Upper lobe of right lung (tissue), 1 donor: ENCODE data around the gene CLDN19. TPM values are rescaled to one million over a fixed set of nuclear protein-coding genes. Genes with fewer than 3 reads are reported as not detected.
"Not testable (repeated sequence)": the region's sequence is repeated elsewhere in the genome, so short reads cannot be mapped to it uniquely, and the experiment has no call there.

Source experiments
- ATAC-seq: fragments of 200-7000 bp; cut with Tn5 transposase; one replicate; pipeline ENCODE4 v1.9.1; 2020; ENCODE audit warnings: mild to moderate bottlenecking, moderate library complexity
- DNase-seq: peaks from one replicate; pipeline ENCODE4 v3.0.0-alpha.2; 2020
- H3K27ac ChIP-seq: fragments of 200-600 bp; one replicate; pipeline ENCODE4 v1.8.0; 2022
- H3K27me3 ChIP-seq: fragments of 200-600 bp; one replicate; pipeline ENCODE4 v1.8.0; 2022; ENCODE audit warnings: mild to moderate bottlenecking
- H3K36me3 ChIP-seq: fragments of 200-600 bp; one replicate; pipeline ENCODE4 v1.8.0; 2022
- H3K4me1 ChIP-seq: fragments of 200-600 bp; one replicate; pipeline ENCODE4 v1.8.0; 2022
- H3K4me3 ChIP-seq: fragments of 200-600 bp; one replicate; pipeline ENCODE4 v1.8.0; 2022; ENCODE audit warnings: mild to moderate bottlenecking
- H3K9me3 ChIP-seq: fragments of 200-600 bp; one replicate; pipeline ENCODE4 v1.8.0; 2022
- CTCF ChIP-seq: fragments of 200-600 bp; IDR thresholded peaks from one replicate; pipeline ENCODE4 v1.8.0; 2022; ENCODE audit warnings: antibody characterized with exemption
- intact Hi-C: fragments of 100-400 bp; cut with DNase I; formaldehyde crosslinking; loops from one replicate; pipeline ENCODE4 v1.11.0; 2022
- total RNA-seq: library from RNA; stranded (reverse); fragmentation: NEBNext Ultra II Directional; extraction: Animal tissue kit (Norgen Biotek cat#: 25700); gene quantifications from one replicate; pipeline ENCODE4 v1.2.1, GENCODE V29; 2021
- donor health status: DM: no; HTN: yes; CAD: no; lungs with severe emphysema.

Gene CLDN19
- total RNA-seq, 1 donor from 2014 or later = not detected

DNA sequence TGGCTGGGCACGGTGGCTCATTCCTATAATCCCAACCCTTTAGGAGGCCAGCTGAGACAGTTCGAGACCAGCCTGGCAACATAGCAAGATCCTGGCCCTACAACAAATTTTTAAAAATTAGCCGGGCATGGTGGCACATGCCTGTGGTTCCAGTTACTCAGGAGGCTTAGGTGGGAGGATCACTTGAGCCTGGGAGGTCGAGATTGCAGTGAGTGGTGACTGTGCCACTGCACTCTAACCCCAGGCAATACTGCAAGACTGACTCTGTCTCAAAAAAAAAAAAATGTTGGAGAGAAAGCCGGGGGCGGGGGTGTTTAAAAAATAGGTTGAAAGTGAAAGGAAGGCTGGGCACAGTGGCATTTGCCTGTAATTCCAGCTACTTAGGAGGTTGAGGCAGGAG, 16.5 kb downstream of the CLDN19 start:
- Histone ChIP-seq H3K4me3 (no peak overlapping the region), H3K4me1 (no peaks in the 10 kb centered on the region), H3K27me3 (no peaks in the 10 kb centered on the region), H3K36me3 (no peaks in the 10 kb centered on the region), H3K27ac (no peak overlapping the region), H3K9me3 (no peaks in the 10 kb centered on the region)
- ATAC-seq (no peak), DNase-seq (no peak)
- TF ChIP-seq CTCF = no peak
- intact Hi-C loops = no loop called here

- H3K4me1 ChIP-seq, intact Hi-C loops, DNase-seq, H3K4me3 ChIP-seq, H3K27ac ChIP-seq, ATAC-seq, H3K9me3 ChIP-seq, H3K36me3 ChIP-seq, H3K27me3 ChIP-seq: not testable (repeated sequence)
These were observed 17.6 kb downstream of the CLDN19 start for GRCh38 chr1:42722403-42722802.

- Histone ChIP-seq H3K9me3 (no peaks in the 10 kb centered on the region), H3K4me3 (no peak overlapping the region), H3K27me3 (no peaks in the 10 kb centered on the region), H3K36me3 (no peaks in the 10 kb centered on the region), H3K27ac (no peak overlapping the region), H3K4me1 (no peaks in the 10 kb centered on the region)
- TF ChIP-seq CTCF = no peak
- DNase-seq (no peak), ATAC-seq (no peak)
- intact Hi-C loops = no loop called here
These were observed 18.1 kb downstream of the CLDN19 start for GRCh38 chr1:42721926-42722325.

DNA sequence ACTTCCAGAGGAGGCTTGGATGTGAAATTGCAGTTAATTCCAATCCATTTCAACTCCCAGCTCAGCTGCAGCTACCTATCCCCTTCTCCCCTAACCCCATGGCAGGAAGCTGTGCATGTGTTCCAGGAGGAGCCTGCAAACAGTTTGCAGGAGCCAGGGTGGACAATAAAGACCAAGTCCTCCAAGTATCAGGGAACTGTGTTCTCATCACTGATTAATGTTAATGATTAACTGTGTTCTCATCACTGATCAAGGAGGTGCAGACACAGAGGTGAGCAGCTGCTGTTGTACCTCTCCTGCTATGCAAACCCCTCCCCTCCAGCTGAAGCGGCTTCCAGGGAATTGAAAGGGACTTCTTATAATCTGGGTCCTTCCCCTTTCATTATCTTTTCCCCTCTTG, 19.2 kb downstream of the CLDN19 start:
- intact Hi-C loops = no loop called here
- no peaks in the 10 kb centered on the region for H3K36me3 ChIP-seq
- H3K27ac ChIP-seq = no peak overlapping the region
- H3K4me1 ChIP-seq = no peaks in the 10 kb centered on the region
- DNase-seq (no peak), ATAC-seq (no peak)
- no peak for TF ChIP-seq CTCF
- H3K4me3 ChIP-seq = no peak overlapping the region
- no peaks in the 10 kb centered on the region for H3K9me3 ChIP-seq
- H3K27me3 ChIP-seq = no peaks in the 10 kb centered on the region

- intact Hi-C loops, H3K4me1 ChIP-seq, DNase-seq, H3K36me3 ChIP-seq, H3K27me3 ChIP-seq, H3K4me3 ChIP-seq, H3K9me3 ChIP-seq, ATAC-seq, H3K27ac ChIP-seq: not testable (repeated sequence)
These were observed 25.6 kb downstream of the CLDN19 start for GRCh38 chr1:42714441-42714840.

- no peak for TF ChIP-seq CTCF
- no peak for ATAC-seq
- Histone ChIP-seq H3K4me1 (no peaks in the 10 kb centered on the region), H3K4me3 (no peak overlapping the region), H3K27me3 (no peaks in the 10 kb centered on the region), H3K9me3 (peaks cover 3% of the 10 kb centered on the region), H3K27ac (no peak overlapping the region), H3K36me3 (no peaks in the 10 kb centered on the region)
- intact Hi-C loops = no loop called here
- no peak for DNase-seq
These were observed 26.7 kb downstream of the CLDN19 start for GRCh38 chr1:42713293-42713692.

- ATAC-seq = not testable (repeated sequence)
These were observed 27.2 kb downstream of the CLDN19 start for GRCh38 chr1:42712808-42713207.

More at GRCh38 chr1:42712808-42713207, 27.2 kb downstream of the CLDN19 start:
- H3K4me3 ChIP-seq, H3K9me3 ChIP-seq, H3K36me3 ChIP-seq, DNase-seq, intact Hi-C loops, H3K27me3 ChIP-seq, H3K4me1 ChIP-seq, H3K27ac ChIP-seq: not testable (repeated sequence)
